UCSD-AML1 (cell line): ENCODE results near the gene ZNF536.

ENCODE experiments used
- DNase-seq: peaks from one replicate; lab custom pipeline; 2025; ENCODE audit not compliant: unreplicated experiment; lab: John Stamatoyannopoulos, UW

Gene ZNF536

GRCh38 chr19:30519607-30520205 is 147.5 kb downstream of the ZNF536 start:
- no peak for DNase-seq

- no peak for DNase-seq
Measured at GRCh38 chr19:30520735-30521479, 148.7 kb downstream of the ZNF536 start.

- no peak for DNase-seq
Measured at GRCh38 chr19:30521937-30522336, 149.8 kb downstream of the ZNF536 start.

- no peak for DNase-seq
Measured at GRCh38 chr19:30522341-30522740, 150.2 kb downstream of the ZNF536 start.

GRCh38 chr19:30523791-30524190 is 151.6 kb downstream of the ZNF536 start:
- no peak for DNase-seq

GRCh38 chr19:30525383-30525782 is 153.2 kb downstream of the ZNF536 start:
- DNase-seq, result no peak

- DNase-seq, result no peak
Measured at GRCh38 chr19:30528919-30529318, 156.7 kb downstream of the ZNF536 start.

GRCh38 chr19:30529876-30530275 is 157.7 kb downstream of the ZNF536 start:
- no peak for DNase-seq

GRCh38 chr19:30530751-30531150 is 158.6 kb downstream of the ZNF536 start:
- DNase-seq, result no peak

- no peak for DNase-seq
Measured at GRCh38 chr19:30535011-30535410, 162.8 kb downstream of the ZNF536 start.

- no peak for DNase-seq
Measured at GRCh38 chr19:30536975-30537374, 164.8 kb downstream of the ZNF536 start.

- no peak for DNase-seq
Measured at GRCh38 chr19:30539315-30539714, 167.1 kb downstream of the ZNF536 start.

- no peak for DNase-seq
Measured at GRCh38 chr19:30539981-30540380, 167.8 kb downstream of the ZNF536 start.

GRCh38 chr19:30540761-30541160 is 168.6 kb downstream of the ZNF536 start:
- DNase-seq, result peak; percentile 52

GRCh38 chr19:30541575-30541974 is 169.4 kb downstream of the ZNF536 start:
- no peak for DNase-seq

GRCh38 chr19:30543243-30543945 is 171.2 kb downstream of the ZNF536 start:
- no peak for DNase-seq

- no peak for DNase-seq
Measured at GRCh38 chr19:30545752-30546151, 173.6 kb downstream of the ZNF536 start.

GRCh38 chr19:30546332-30546731 is 174.1 kb downstream of the ZNF536 start:
- DNase-seq, result no peak

GRCh38 chr19:30547246-30547645 is 175.1 kb downstream of the ZNF536 start:
- DNase-seq, result no peak

GRCh38 chr19:30549151-30549550 is 177.0 kb downstream of the ZNF536 start:
- DNase-seq, result no peak

- DNase-seq, result no peak
Measured at GRCh38 chr19:30551271-30551670, 179.1 kb downstream of the ZNF536 start.

GRCh38 chr19:30552593-30552992 is 180.4 kb downstream of the ZNF536 start:
- DNase-seq, result no peak
